ENCODE measurements around the gene ZBTB39.
"Not testable (repeated sequence)": the region's sequence is repeated elsewhere in the genome, so short reads cannot be mapped to it uniquely, and the experiment has no call there.

ZBTB39 gene

DNA sequence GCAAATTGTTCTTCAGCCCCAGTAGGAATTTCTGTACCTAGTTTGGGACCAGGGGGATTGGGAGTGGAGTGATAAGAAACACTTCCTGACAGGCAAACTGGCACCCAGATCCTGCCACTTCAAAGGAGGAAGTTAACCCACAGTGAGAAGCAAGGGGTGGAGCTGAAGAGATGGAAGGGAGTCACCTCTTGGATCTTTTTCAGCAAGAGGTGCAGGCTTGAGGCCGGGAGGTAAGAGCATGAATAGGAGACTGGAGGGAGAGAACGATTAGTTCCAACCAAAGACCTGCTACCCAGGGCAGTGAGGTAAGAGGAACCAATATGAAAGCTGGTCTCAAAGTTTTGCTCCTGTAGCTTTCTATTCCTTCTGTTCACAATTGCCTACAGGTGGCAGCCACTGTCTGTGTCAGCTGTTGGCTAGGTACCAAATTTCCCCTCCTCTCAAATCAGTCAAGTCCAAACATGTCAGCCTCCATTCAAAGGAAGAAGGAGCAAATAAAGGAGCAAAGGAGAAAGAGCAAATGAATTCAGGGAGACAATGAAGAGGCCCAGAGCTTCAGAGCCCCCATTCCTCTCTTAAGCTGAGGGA lies 24.9 kb upstream of the ZBTB39 start:
- no peak for DNase-seq

DNA sequence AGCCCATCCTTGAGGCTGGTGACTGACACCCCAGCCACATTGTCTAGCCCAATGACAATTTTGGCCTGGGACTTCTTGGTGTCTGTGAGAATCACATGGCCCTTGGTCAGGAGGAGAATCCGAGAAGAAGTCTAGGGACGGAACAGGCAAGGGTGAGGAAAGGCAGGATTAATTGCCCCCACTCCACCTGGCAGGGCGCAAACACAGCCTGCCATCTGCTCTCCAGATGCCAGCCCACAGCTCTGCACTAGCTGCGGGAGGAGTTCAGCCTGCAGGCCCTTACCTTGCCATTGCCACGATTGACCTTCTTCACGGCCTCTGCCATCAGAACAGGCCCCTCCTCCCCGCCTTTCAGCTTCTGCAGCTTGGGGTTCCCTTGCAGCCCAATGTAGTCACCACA lies 23.1 kb upstream of the ZBTB39 start:
- DNase-seq, result no peak

DNA sequence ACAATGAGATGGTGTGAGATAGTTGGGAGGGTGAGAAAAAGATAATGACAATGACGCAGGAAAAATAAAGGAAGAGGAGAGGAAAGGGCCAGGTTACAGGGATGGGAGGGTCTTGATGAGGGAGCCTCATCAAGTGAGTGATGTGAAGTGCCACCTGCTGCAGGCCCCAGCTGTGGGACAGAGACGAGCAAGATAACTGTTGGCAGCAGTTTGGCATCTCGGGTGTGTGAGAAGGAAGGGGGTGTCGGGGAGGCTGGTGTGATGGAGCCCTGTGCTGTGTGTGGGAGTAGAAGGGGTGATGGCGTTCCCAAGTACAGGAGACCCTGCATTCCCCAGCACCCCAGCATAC lies 21.4 kb upstream of the ZBTB39 start:
- no peak for DNase-seq

DNA sequence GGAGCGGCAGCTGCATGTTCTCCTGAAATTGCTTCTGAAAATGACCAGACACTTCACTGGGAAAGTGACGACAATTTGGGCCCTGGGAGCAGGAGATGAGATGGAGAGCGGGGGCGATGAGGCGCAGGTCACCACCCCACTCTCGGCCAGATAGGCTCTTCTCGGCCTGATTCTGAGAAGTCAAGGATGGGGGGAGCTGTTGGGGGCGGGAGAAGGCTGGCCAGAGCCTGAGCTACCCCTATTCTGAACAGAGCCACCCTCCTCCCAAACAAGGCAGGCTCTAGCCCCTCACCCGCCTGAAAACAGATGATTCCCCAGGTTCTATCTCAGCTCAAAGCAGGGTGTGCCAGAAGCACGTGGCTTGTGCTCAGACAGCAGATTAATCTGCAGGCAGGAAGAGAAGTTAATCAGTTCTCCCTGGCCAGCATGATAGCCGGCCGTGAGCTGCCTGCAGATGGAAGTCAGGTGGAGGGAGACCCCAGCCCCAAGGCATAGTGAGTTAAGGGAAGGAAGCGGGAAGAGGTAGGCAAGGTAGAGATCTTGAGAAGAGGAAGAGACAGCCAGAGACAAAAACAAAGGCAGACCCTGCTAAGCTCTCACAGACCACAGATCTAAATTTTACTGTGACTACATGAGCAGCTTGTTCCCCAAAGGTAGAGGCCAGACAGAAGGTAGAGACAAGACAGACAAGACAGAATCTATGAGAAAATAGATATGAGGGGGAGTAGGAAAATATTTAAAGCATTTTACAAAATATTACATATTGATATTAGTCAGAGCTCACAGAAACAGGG lies 20.9 kb upstream of the ZBTB39 start:
- DNase-seq, result no peak

DNA sequence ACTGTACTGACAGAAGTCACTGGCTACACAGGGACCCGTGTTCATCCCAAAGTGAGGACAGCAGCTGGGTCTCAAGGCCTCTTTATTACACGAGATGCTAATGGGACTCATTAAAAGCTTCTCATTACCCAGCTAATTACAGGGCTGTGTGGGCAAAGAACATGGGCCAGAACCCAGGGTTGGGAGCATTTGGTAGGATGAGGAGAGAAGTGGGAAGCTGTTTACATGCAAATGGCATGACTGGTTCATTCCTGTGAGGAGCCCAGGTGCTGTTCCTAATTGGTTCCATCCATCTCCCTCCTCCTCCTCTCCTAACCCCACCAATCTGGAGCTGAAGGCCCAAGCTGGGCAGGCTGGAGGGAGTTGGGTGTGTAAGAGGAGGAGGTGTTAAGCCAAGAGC lies 18.9 kb upstream of the ZBTB39 start:
- DNase-seq, result no peak

DNA sequence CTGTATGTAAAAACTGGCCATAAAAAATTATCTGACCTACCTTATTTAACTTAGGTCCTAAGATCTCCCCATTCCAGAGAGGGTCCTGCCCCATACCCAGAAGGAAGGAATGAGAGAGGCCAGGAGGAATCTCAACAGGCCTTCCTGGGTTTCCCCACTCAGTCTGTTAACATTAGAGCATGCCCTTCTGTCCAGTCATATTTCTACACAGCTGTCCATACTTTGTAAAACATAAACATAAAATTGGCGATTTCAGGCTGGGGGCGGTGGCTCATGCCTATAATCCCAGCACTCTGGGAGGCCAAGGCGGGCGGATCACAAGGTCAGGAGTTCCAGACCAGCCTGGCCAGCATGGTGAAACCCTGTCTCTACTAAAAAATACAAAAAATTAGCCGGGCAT lies 16.0 kb upstream of the ZBTB39 start:
- DNase-seq, result not testable (repeated sequence)

DNA sequence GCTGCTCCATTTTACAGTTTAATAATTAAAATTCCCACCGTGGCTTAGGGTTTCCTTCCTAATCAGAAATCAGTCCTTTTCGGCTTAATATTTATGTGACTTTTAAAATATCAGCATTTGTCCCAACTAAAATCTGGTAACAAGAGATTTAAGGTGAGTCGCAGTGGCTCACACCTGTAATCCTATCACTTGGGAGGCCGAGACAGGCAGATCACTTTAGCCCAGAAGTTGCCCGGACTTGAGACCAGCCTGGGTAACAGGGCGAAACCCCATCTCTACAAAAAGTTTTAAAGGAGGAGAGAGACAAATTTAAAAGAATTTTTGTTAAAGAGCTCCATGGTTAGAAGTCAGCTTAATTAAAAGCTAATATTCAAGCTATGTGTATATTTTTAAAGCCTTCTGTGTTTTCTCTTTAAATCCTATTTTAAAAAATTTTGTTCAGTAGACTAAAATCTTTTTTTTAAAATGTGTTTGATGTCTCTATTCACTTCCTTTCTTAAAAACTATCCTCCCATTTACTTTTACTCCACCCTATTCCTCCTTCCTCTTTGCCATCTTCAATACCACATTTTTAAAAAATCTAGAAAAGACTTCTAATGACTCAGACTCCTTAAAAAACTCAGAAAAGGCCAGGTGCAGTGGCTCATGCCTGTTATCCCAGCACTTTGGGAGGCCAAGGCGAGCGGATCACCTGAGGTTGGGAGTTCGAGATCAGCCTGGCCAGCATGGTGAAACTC lies 13.8 kb upstream of the ZBTB39 start:
- DNase-seq, result no peak

DNA sequence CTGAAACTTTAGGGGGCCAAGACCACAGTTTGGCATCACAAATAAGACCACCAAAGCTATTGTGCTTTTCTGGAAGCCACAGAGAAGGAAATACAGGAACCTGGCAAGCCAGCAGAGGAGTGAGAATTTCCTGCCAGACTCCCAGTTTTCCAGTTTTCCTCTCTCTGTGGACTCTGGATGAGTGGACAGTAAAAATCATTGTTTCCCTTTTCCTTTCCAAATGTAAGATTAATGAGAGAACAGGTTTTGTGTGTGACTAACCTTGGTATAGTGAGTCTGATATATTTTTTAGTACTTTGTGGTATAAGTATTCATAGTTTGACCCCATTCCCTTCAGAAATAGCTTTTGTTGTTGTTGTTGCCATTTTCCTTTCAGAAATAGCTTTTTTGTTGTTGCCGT lies 12.6 kb upstream of the ZBTB39 start:
- no peak for DNase-seq

DNA sequence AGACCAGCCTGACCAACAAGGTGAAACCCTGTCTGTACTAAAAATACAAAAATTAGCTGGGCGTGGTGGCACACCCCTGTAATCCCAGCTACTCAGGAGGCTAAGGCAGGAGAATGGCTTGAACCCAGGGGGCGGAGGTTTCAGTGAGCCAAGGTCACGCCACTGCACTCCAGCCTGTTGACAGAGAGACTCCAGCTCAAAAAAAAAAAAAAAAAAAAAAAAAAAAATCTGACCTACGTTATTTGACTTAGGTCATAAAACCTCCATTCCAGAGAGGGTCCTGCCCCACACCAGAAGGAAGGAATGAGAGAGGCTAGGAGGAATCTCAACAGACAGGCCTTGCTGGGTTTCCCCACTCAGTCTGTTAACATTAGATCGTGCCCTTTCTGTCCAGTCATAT lies 12.0 kb upstream of the ZBTB39 start:
- not testable (repeated sequence) for DNase-seq

DNA sequence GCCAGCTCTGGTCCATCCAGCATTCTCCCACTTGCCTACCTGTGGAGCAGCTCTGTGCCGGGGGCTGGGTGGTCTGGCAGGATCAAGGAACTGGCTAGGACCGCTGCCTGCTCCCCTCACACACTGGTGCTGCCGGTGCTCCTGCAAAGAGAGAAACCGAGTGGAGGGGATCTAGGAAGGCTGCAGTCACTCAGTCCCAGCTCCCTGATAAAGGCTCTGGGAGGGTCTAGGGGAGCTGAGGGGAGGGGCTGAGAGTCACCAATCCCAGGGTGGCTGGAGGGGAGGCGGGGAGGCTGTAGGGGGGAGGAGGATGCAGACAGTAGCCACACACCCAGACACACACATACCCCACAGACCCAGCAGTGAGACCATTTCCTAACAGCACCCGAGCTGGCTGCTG lies 10.0 kb upstream of the ZBTB39 start, which contains the start of gene TAC3:
Gene TAC3, minus strand, starts transcription at position 182 of the 400 bp plus-strand sequence. CDS start 732 bp downstream, outside the sequence.
- DNase-seq, result no peak

DNA sequence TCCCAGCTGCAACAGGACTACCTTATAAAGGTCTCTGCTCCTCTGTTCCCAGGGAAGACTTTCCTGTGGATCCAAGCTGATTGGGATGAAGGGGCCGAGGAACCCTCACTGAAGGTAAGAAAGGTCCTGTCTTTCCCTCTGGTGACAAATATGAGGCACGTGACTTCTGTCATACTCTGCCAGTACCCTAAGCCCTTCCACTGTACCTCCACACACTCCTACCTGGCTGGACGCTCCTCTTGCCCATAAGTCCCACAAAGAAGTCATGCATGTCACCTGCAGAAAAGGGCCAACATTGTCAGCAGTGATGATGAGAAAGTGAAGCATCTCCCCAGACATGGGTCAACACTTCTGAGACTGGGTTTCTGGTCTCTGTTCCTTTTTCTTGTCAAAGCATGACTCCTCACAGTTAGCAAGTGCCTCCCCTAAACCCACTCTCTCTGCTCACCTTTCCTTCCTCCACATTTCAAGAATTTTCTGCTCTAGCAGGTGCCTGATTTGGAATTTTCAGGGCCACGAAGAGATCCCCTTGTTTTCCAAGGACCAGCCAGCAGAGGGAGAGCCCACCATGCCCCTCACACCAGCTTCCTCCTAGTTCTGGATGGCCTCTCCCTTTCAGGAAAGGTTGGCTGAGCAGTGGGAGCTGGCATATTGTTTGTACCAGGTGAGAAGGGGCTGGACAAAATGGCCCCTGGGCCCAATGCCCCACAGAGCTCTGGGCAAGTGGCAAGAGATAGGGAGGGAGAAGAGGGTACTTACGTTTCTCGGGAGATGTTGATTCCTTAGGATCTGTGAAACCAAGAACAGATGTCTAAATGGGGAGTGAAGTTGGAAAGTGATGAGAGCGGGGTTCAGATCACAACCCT lies 6.5 kb upstream of the ZBTB39 start:
- no peak for DNase-seq

DNA sequence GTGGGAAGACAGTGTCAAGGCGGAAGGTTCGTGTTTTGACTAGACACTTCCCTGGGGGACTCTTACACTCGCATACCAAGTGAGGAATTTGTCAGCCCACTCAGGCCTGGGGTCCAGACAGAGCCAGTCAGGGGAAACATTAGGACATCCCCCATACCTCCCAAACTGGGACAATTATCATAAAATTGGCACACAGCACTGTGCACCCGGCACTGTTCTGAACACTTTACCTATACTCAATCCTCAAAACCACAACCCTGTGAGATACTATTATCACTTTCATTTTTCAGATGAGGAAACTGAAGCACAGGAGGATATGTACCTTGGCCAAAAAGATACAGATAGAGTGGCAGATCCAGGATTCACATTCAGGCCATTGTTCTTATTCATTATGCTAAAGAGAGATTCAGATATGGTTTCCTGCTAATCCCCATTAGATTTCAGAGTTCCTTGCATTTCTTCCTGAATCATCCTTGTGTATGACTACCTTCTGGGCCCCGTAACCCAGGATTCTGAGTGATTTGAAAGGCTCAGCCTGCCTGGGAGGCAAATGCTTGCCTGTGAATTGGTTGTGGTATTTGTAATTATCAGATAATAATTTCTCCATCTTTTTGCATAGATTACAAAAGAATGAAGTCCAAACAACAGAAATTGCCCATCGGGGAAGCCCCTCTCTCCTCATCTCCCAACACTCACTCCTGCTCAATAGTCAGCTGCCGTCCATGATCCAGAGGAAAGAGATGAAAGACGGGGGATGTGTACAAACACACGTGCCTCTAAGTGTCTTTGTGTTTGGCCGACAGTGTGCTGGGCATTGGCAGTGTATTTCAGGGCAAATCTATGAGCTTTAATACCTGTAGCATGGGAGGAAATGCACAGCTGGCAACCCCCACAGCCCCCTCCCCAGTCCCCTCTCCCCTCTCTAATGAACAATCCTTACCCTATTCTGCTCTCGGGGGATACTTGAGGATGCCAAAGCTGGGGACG lies 5.4 kb upstream of the ZBTB39 start:
- no peak for DNase-seq

DNA sequence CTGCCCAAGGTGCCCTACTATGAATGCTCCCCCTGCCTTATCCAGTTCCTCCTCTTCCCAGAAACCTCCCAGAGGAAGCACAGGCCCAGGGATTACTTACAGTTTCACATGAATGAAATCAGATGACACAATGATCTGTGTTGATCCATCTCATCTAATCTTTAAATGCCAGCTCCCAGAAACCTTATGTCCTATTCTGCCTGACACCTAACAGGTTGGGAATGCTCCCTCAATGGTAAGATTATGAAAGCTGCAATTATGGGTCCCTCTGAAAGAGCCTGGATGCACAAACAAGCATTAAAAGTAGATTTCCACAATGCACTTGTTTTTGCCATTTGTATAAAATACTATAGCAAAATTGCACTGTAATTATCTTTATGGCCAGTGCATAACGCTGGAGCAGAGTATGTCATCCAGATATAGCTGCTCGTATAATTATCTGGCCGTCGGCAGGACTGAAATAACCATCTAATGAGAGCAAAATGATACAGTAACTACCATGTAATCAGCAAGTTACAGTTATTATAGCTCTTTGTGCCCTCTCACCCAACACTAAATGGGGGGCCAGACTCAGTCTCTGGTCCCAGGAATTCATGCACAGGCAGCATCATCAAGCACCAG lies 4.4 kb upstream of the ZBTB39 start:
- DNase-seq, result no peak

DNA sequence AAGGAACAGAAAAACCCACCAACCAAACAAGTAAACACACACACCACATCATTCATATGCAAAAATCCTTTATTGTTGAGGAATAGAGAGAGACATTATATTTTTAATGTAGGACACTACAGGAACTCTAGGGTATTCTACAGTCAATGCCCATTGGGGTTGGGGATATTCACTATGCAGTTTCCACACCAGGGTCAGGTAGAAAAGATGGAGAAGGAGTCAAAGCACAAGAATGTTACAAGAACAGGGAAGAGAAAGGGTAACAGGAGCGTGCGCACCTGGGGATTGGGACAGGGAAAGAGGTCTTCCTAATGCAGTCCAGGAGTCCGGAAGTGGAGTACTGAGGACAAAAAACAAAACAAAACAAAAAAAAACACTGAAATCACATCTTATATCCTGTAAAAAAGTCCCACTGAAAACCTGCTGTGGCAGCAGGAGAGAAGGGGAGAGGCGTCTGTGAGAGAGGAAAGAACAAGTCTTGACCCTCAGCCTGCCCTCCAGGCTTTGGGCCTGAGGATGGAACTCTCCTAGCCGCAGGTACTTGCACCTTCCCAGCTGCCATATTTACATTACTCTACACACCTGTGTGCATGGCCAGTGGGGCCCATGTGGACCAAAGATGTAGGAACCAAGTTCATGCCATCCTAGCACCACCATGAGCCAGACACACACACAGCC lies 3.7 kb upstream of the ZBTB39 start:
- no peak for DNase-seq

DNA sequence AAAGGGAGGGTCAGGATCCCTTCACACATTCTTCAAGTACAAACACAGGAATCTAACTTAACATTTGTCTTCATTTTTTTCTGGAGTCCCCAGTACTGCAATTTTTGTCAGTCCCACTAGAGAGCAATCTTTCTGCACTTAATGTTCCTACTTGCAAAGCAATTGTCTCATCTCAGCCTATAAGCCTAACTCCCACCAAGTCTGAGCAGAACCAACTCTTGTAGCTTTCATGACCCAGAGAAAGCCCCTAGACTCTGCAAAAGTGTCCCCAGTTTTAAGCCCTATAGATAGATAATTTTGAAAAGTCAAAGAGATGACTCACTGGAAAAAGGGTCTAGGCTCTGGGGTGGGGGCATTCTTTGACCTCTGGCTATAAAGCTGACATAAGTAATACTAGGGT lies 1.8 kb upstream of the ZBTB39 start:
- no peak for DNase-seq

DNA sequence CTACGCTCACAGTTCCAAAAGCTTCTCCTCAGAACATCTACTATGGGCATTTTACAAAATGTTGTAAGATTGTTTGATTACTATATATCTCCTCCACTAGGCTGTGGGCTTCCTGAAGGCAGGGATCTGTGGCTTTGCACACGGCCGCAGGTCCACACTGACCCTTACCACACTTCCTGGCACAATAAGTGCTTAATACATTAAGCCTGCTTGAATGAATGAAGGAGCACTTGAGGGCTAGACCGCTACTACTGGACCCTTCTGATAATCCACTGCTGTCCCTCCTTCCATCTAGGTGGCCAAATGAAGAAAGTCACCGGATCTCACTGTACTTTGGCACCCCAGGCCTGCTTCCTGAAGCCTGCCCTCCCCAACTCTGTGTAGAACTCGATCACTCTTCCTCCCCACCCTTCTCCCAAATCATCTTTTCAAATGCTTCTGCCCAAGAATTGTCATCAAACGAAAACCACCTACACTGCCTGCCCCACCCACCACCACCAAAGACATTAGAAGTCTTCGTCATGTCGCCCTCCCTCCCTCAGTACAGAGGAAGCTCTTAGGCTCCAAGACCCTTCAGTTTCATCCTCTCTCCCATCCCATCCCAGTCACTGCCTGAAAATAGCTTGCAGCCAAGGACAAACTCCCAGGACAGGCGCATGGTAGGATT lies 596 bp upstream of the ZBTB39 start:
- no peak for DNase-seq

DNA sequence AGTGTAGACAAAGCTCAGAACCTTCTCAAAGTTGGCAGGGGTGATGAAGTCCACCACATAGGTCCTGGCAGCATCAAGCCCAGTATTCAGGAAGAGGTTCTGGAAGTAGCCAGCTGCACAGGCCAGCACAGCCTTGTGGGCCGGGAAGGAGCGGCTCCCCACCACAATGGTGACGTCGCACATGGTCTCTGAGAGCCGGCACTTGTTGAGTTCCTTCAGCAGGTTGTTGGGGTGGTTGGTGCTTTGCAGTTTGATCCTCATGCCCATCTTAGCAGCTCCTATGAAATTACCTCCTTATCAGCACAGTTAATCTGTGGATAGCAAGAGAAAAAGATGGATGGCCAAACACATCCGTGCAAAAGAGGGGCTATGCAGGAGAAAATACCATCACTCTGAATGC lies 1.7 kb downstream of the ZBTB39 start:
- no peak for DNase-seq

DNA sequence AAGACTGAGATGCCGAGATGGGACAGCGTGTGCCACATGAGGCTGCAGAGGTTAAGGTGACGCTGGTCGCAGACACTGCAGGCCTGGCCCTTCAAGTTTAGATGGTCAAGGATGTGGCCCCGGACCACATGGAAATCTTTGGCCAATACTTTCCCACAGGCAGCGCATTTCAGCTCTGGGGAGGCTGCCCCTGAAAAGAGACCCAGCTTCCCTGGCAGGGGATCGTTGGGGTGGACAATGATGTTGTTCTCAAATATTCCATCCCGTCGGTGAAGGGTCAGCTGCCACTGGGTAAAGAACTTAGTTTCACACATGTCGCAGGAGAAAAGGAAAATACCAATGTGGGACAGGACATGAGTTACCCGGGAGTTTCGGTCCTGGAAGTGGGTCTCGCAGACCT lies 3.0 kb downstream of the ZBTB39 start:
- DNase-seq, result no peak

DNA sequence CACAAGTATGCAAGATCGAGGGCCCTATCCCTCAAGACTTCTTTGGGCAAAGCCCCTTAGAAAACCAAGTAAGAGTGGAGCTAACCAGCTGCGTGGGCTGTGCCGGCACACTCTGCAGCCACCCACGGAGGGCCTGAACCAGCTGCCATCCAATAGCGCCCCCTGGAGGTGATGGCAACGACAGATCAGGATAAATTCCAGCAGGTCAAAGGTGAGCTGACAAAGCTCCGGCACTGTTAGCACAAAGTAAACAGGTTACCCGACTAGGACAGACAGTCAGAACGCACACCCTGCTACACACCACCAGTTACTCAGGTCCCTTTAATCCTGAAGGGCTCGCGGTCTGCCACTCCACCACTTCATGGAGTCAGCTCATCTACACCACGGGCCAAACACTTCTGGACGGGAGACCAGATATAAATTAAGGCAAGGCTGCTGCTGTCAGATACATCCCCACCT lies 4.9 kb downstream of the ZBTB39 start:
- no peak for DNase-seq

DNA sequence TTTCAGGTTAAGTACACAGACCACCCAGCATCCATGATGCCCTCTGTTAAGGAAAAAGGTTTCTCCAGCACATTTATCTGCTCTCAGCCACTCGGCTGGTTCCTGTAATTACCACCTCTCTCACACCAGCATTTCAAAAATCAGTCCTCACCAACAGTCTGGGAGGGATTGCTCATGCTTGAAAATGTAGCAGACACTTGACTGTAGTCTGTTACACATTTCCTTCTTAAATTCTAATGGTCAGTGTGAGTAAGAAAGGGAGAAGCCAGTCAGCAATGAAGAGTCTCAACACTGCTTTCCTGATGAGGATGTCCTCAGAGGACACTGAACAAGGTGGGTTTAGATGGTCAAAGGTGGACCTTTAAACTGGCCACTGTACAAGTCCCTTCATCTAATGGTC lies 6.0 kb downstream of the ZBTB39 start:
- DNase-seq, result no peak
